Fibroblast of the conjunctiva (primary cell): ENCODE data around the gene LRRC63.
"Not testable (repeated sequence)": the region's sequence is repeated elsewhere in the genome, so short reads cannot be mapped to it uniquely, and the experiment has no call there.

Experiments used
- DNase-seq: peaks from one replicate; pipeline ENCODE4 v3.0.0-alpha.2; 2010; ENCODE audit warnings: low read depth

LRRC63 gene

DNA sequence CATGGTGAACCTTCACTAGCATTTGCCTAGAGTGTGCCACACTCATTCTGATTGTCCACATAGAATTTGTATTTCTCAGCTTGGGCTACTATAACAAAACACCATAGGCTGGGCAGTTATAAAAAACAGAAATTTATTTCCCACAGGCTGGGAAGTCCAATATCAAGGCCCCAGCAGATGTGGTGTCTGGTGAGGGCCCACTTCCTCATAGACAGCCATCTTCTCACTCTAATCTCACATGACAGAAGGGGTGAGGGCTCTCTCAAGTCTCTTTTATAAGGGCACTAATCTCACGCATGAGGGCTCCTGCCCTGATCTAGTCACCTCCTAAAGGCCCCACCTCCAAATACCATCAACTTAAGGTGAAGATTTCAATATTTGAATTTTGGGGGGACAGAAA lies 53.6 kb downstream of the LRRC63 start:
- no peak for DNase-seq

DNA sequence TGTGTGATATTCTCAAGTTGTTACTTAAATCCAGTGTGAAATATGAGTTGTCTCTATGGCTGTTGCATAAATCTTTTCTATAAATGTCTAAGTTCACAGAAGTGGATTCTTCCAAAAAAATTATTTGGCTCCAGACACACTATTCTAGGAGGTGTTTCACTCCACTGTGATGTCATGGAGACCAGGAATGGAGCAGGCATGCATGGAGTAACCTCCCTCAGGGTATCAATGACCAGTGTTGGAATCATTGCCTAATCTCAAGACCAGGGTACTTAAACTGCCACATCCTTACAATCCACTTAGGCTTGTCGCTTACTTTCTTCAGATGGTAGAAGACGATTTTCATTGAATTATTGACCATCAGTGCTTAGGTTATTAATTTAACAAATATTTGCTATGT lies 55.4 kb downstream of the LRRC63 start:
- DNase-seq = no peak

DNA sequence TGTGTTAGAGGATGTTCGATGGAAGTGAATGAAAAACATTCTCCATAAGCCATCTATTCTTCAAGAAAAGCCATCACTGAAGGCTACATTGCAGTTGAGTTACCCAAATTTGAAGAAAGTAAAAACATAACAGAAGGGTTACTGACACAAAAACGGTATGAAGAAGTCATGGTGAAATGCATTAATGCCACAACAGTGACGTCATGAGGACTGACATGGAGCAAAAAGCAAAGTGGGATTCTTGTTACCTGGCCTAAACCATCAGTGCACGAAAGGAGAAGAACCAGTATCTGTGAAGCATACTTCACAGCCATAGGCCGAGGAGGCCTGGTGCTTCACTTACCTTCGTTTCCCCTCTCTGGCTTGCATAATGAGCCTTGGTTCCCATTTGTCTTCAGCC lies 58.7 kb downstream of the LRRC63 start:
- DNase-seq = no peak

DNA sequence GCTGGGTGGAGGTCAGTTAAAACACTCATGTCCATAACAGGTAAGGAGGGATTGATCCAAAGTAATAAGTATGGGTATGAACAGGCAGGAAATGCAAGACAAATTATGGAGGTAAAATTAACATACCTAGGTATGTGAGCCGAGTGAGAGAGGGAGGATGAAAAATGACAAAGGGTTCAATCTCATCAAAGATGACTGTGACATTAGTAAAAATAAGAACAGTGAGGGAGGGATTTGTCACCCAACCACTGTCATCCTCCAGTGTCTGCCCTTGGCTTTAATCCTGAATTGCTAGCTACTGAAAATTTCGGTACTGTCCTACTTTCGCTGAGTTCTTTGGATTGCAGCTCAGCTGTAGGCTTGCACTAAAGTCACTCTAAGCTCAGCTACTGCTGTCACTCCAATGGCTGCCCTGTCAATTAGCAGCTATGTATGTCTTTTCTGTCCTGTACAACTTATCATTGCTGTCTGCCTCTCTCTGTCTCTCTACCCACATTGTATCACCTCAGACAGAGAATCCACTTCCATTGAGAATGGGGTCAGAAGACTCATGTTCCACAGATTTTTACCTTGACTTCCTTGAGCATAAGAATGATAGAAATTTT lies 62.5 kb downstream of the LRRC63 start:
- no peak for DNase-seq

DNA sequence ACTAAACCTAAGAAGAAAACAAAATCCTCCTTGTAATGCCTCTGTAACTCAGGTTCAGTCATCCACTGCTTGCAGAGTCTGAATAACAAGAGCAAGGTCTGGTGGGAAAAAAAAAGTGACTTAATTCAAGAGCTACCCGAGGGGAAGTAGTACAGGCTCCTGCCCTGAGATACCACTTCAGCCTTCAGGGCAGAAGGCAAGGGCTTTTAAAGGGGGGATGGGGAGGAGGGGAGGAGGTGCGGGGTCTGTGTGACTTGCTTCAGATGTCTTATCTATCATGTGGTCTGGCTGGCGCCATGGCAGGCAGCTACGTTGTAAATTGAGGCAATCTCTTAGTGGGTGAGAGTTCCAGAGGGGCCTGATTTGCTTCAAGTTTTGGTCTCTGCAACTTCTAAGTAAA lies 66.7 kb downstream of the LRRC63 start:
- no peak for DNase-seq

DNA sequence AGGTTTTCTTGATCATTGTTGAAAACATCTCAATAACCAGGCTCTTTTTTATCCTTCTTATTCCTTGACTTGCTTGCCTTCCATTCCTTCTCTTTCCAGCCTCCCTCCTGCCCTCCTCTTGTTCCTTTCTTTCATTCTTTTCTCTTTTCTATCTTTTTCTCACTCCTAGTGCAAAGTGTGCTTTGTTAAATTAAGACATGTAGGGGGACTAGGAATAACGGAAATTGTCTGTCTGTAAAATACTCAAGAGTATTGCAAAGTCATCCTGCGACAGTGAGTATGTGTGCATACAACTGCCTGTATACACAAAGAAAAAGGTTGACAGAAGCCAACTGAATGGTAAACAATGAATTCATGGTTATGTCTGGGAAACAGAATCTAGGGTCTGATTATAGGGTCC lies 70.1 kb downstream of the LRRC63 start:
- DNase-seq = no peak

DNA sequence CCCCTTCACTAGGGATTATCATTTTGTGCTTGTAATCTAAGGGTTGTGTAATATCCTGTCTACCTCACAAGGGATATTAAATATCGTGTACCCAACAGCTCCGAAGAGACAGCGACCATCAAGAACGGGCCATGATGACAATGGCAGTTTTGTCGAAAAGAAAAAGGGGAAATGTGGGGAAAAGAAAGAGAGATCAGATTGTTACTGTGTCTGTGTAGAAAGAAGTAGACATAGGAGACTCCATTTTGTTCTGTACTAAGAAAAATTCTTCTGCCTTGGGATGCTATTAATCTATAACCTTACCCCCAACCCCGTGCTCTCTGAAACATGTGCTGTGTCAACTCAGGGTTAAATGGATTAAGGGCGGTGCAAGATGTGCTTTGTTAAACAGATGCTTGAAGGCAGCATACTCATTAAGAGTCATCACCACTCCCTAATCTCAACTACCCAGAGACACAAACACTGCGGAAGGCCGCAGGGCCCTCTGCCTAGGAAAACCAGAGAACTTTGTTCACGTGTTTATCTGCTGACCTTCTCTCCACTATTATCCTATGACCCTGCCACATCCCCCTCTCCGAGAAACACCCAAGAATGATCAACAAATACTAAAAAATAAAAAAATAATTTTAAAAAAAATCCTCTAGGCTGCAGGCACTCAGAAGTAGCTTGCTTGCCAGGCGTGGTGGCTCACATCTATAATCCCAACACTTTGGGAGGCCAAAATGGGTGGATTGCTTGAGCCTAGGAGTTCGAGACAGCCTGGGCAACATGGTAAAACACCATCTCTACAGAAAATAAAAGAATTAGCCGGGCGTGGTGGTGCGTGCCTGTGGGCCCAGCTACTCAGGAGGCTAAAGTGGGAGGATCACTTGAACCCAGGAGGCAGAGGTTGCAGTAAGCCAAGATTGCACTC lies 72.4 kb downstream of the LRRC63 start:
- DNase-seq = not testable (repeated sequence)

DNA sequence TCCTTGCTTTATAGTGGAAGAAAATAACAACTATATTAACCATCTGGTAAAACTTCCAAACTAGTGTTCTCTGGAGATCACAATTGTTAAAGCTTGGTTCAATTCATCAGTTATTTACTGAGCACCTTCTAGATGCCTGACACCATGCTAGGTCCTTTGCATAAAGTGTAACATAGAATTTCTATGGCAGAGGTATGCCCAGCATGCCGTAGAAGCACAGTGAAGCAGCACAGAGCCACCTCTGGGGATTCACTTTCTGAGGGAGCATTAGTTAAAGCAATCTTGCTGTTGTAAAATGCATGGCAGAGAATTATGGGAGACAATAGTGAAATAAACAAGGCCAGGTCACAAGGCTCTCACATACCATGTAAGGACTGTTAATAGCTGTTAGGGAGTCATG lies 75.2 kb downstream of the LRRC63 start:
- DNase-seq = no peak

DNA sequence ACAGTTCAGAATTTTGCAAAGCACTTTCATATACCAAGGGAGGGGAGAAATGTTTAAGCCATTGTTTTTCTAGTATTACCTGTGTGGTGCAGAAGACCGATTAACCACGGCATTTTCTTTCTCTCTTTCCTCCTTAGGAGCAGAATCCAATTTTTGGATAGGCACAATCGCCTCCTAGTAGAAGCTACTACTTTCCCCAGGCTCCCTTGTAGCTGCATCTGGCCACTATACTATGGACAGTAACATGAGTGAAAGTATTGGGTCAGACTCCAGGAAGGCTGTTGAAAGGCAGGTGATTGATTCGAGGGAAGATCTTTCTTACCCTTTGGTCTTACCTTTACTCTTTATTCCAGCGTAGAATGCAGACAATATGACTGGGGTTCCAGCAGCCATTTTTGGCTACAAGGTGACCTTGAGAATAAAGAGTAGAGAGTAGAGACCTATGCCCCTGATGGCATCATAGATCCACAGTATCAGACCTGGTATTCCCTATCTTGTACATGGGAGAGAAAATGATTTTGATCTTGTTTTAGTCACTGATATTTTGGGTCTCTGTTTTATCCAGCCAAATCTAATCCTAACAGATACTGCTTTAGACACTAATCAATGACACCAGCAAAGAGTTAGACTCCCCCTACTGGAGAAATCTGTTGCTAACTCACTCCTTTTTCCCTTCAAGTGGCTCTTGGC lies 77.0 kb downstream of the LRRC63 start:
- peak; percentile 40 for DNase-seq

DNA sequence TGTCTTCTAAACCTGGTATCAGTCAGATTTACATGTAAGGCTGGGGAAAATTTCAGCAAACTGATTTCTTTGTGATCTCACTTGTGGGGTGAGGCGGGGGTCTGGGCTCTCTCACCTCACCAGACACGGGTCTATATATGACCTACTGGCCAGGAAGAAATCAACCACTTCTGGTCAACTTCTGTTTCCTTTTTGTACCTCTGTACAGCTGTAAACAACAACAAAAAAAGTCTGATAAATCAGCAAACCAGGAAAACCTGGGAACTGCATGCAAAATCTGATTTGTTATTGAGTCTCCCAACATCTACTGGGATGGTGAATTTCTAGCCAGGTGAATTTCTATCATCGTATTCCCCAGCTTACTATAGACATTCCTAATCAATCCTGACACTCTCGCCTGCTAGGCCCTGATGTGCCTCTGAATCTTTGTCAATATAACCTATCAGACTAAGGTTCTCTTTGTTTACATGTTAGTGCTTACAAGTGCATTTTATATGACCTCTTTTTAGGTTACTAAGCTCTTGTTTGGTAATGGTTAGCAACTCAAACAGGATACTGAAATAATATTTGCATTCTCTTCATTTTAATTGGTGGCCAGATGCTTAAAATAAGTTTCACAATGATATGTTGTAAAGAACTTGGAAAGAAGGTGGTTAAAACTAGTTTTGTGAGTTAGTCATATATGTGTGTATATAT lies 77.7 kb downstream of the LRRC63 start:
- no peak for DNase-seq

DNA sequence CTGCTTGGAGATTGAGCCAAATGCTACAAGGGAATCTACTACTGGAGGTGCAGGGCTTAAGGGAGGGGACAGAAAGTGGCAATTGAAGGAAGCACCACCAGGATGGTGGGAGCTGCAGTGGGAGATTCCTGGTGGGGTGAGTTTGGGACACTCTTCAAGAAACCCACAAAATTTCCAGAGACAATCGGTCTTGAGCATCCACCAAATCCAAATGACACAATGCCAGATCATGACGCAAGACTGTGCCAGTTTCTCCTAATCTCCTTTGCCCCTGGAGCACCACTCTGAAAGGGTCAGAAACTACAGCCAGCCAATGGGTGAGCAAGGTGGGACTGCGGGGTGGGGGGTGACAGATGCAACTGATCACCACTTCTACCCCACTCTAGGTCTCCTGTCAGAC lies 78.7 kb downstream of the LRRC63 start:
- no peak for DNase-seq

DNA sequence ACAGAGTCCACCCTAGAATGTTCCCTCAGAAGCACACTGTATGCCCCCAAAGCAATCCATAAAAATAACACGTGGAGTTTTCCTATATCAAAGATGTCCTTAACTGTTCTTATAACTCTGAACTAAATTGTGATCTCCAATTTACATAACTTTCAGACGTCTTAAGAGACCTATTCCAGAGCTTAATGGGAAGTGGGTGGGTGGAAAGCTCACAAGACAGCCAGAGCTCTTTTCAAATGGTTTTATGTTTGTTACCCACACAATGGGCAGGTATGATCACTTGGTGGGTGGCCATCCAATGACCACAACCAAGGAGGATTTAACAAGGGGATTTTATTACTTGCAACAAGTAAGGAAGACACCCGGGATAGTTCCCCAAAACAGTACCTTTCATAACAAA lies 81.7 kb downstream of the LRRC63 start:
- no peak for DNase-seq

DNA sequence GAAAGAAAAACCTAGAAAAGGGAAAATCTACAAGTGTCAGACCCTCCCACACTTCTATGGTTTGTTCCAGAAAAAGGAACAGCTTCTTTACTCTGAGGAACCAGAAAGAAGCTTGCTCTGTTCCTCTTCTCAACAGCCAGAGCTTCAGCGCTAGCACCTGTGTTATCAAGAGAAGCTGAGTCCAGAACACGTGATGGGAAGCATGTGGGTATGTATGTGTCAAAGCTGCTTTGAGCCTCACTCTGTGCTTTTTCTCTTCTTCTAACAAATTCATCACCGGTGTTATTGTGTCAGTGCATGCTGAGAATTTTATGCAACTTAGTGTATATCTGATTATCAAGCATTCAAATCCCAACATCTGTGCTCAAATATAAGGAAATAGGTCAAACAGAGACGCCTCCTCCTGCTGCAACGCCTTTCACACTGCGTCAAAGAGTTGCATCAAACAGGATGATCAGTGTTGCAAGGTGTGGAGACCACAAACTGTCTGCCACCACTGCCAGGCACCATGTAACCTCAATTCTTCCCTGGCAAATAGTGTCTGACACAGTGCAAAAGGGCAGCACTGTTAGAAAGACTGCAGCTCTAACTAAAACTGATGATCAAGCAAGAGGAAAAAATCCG lies 83.9 kb downstream of the LRRC63 start:
- peak; percentile 88 for DNase-seq

DNA sequence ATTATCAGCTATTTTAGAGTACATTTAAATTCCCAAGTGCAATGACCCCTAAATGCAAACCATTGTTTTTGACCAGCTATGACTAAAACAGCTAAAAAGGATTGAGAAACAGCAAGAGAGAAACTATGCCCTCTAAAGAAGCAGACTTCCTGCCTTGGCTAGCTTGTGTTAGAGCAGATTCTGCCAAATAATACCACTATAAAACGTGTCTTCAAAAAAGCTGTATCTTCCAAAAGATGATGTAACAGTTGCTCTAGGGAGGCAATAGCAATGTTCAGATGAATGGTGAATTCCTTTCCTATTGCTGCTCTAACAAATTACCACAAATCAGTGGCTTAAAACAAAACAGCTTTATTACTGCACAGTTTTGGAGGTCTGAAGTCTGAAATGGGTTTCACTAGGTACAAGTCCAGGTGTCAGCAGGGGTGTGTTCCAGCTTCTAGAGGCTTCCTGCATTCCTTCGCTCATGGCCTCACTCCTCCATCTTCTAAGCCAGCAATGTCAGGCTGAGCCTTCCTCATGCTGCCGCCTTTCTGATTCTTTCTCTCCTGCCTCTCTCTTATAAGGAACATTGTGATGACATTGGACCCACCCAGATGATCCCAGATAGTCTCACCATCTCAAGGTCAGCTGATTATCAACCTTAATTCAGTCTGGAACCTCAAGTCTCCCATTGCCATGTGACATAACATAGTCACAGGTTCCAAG lies 84.5 kb downstream of the LRRC63 start:
- peak; percentile 97 for DNase-seq

DNA sequence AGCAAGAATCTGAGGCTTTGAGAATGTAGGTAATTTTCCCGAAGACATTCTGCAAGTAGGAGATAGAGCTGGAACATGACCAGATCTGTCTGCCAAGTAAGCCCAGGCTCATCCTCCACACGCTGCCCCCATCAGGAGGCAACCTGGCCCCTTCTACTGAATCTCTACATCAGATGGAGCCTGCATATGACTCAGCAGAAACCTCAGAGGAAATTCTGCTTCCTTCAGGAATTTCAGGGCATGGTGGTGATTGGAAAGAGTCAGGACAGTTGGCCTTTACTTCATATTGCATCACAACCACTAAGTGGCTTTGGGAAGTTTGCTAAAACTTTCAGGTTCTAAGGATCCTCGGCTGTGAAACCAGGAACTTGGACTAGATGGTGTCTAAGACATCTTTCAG lies 85.2 kb downstream of the LRRC63 start:
- DNase-seq = peak; percentile 93

DNA sequence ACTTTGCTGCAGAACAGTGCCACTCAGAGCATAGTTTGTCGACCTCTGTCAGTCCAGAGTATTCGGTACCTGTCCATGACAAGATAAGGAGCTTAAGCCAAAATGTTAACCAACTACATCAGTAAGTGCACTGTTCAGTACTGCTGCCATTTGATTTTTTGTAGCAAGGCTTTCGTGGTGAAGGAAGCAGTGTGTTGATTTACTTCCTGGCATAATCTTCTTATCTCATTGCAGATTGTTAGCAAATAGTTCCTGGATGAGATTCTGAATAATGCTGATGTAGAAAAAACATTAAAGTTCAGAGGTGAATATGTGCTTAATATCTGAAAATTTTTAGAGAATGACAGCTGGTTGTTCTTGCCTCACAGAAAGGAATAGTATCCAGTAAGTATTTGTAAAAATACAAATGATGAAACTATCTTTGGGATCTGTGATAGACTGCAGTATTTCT lies 85.7 kb downstream of the LRRC63 start:
- DNase-seq = no peak

DNA sequence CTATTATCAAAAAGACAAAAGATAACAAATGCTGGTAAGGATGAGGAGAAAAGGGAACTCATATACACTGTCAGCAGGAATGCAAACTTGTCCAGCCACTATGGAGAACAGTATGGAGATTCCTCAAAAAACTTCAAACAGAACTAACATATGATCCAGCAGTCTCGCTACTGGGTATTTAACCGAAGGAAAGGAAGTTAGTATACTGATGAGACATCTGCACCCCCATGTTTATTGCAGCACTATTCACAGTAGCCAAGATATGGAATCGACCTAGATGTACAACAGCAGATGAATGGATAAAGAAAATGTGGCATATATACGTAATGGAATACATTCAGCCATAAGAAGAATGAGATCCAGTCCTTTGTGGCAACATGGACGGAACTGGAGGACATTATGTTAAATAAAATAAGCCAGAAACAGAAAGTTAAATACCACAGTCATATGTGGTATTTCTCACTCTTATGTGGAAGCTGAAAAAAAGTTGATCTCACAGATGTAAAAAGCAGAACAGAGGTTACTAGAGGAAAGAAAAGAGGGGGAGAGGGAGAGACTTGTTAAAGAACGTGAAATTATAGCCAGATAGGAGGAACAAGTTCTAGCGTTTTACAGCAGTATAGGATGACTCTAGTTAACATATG lies 92.1 kb downstream of the LRRC63 start:
- no peak for DNase-seq

DNA sequence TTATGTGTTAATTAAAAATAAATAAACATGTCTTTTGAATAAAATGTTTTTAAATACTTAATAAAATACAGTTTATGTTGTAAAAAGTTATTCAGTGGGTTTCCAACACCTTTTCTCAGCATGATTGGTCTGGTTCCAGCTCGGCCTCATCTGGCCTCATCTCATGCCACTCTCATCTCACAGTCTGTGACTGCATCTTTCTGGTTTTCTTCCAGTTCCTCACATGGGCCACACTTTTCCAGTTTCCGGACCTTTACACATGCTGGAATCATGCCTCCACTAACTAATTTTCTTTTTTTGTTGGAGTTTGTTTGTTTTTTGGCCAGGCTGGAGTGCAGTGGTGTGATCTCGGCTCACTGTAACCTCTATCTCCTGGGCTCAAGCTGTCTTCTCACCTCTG lies 92.8 kb downstream of the LRRC63 start:
- no peak for DNase-seq

DNA sequence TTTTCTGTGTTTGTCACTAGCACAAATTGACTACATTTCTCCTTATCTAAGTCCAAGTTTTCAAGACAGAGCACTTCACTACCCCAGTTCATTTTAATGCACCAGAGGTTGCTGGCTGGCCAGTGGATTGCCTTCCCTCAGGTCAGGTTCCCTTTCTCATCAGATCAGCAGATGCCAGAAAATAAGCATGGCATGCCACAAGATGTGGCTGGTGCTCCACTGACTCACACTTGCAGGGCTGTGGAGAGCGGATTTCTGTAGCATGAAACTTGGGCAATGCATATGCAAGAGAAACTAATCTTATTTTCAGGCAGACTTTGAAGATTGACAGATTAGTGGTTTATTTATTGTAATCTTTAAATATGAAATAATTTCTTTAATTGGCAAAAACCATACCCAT lies 95.8 kb downstream of the LRRC63 start:
- DNase-seq = no peak

DNA sequence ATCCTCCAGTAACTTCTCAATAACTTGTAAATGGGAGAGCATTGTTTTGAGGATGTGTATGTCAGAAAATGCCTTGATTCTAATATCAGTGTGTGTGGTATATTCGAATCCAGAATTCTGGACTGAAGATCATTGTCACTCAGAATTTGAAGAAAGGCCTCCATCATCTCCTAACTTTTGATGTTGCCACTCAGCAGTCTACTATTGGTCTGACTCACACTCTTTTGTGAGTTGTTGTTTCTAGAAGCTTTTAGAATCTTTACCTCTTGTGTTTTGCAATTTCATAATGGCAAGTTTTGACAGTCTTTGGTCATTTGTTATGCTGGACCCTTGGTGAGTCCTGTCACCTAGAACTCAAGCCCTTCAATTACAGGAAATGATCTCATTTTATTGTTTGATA lies 98.3 kb downstream of the LRRC63 start:
- no peak for DNase-seq

DNA sequence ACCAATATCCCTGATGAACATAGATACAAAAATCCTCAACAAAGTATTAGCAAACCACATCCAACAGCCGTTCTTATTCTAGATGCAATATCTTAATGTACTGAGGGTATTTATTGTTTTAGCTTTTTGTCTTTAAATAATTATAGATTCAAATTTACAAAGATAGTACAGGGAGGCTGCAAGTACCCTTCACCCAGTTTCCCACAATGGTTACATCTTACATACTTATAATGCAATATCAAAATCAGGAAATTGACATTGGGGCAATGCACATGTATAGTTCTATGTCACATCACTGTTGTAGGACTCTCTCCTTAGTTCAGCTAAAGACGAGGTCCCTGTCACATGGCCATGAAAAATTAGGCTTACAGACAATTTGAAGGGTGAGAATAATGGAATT lies 99.5 kb downstream of the LRRC63 start:
- DNase-seq = no peak
